ENCODE results near the gene KREMEN1. TPM values are rescaled to one million over a fixed set of nuclear protein-coding genes. Genes with fewer than 3 reads are reported as not detected.
A peak's percentile ranks its signal among the peaks of the same experiment; 100 is the strongest.

The KREMEN1 gene
- total and polyA plus RNA-seq, 10 of the 15 experiments (the other 5 are each of a cell fraction or from before 2014, with no cell fraction given), result 0.10 to 2.5 (median 0.20) TPM; not detected in 1

- no peak for TF ChIP-seq ZNF622 (IDR thresholded peaks at IDR 0.05)
- no peak for TF ChIP-seq IRF5 (IDR thresholded peaks at IDR 0.05; ENCODE audit: borderline replicate concordance)
- TF ChIP-seq BCLAF1 (IDR thresholded peaks at IDR 0.05), result no peak
- no peak for TF ChIP-seq SUPT20H (IDR thresholded peaks at IDR 0.05; ENCODE audit: borderline replicate concordance, control insufficient read depth, low read depth, low read length)
- TF ChIP-seq ZBTB11 (CRISPR knock-in tag; IDR thresholded peaks at IDR 0.05), result no peak
- peak; percentile 27; the same call in 1 of the 2 replicates for TF ChIP-seq IKZF1 (conservative IDR thresholded peaks at IDR 0.05)
- peak in 1 of 2 experiments; percentile 37; a peak in 1 of 4 replicates for TF ChIP-seq BHLHE40 (IDR thresholded peaks at IDR 0.05; ENCODE audit: borderline replicate concordance in 1 of 2, low read depth in 2 of 2, low read length in 1 of 2)
Observed at GRCh38 chr22:29083933-29084591, 11.2 kb downstream of the KREMEN1 start (continued).
